ENCODE measurements around the gene MTFR1L.
A peak's percentile ranks its signal among the peaks of the same experiment; 100 is the strongest.

MTFR1L gene

GRCh38 chr1:25811384-25812082 is 8.2 kb upstream of the MTFR1L start:
- H3K36me3 ChIP-seq (ENCODE audit: insufficient read depth, low read length): peaks cover 53% of the 10 kb centered on the region
- H3K27ac ChIP-seq (ENCODE audit: low read depth, low read length): no peak overlapping the region
- H3K27me3 ChIP-seq (ENCODE audit: control insufficient read depth in 1 of 2, insufficient read depth in 2 of 2, low read length in 2 of 2): no peaks in the 10 kb centered on the region
- H3K9ac ChIP-seq (ENCODE audit: low read length): no peak overlapping the region
- H3K4me1 ChIP-seq (ENCODE audit: insufficient read depth, low read length): peaks cover 12% of the 10 kb centered on the region
- no peak overlapping the region for H3K4me3 ChIP-seq (ENCODE audit: low read depth in 1 of 2, low read length in 2 of 2)
- H3K9me3 ChIP-seq (ENCODE audit: low read length): no peaks in the 10 kb centered on the region

- H3K36me3 ChIP-seq (ENCODE audit: insufficient read depth, low read length): peaks cover 47% of the 10 kb centered on the region
- H3K9me3 ChIP-seq (ENCODE audit: low read length): no peaks in the 10 kb centered on the region
- H3K27ac ChIP-seq (ENCODE audit: low read depth, low read length): no peak overlapping the region
- H3K4me3 ChIP-seq (ENCODE audit: low read depth in 1 of 2, low read length in 2 of 2): no peak overlapping the region
- H3K4me1 ChIP-seq (ENCODE audit: insufficient read depth, low read length): peaks cover 12% of the 10 kb centered on the region
- no peaks in the 10 kb centered on the region for H3K27me3 ChIP-seq (ENCODE audit: control insufficient read depth in 1 of 2, insufficient read depth in 2 of 2, low read length in 2 of 2)
- no peak overlapping the region for H3K9ac ChIP-seq (ENCODE audit: low read length)
These were observed 6.6 kb upstream of the MTFR1L start for GRCh38 chr1:25813071-25813733.

- Histone ChIP-seq H3K4me3 (ENCODE audit: low read depth in 1 of 2, low read length in 2 of 2) (no peak overlapping the region), H3K27me3 (ENCODE audit: control insufficient read depth in 1 of 2, insufficient read depth in 2 of 2, low read length in 2 of 2) (no peaks in the 10 kb centered on the region), H3K4me1 (ENCODE audit: insufficient read depth, low read length) (peaks cover 17% of the 10 kb centered on the region), H3K9me3 (ENCODE audit: low read length) (no peaks in the 10 kb centered on the region), H3K36me3 (ENCODE audit: insufficient read depth, low read length) (peaks cover 47% of the 10 kb centered on the region), H3K27ac (ENCODE audit: low read depth, low read length) (no peak overlapping the region), H3K9ac (ENCODE audit: low read length) (no peak overlapping the region)
These were observed 5.9 kb upstream of the MTFR1L start for GRCh38 chr1:25813734-25814471.

GRCh38 chr1:25814549-25815087 is 5.1 kb upstream of the MTFR1L start:
- no peaks in the 10 kb centered on the region for H3K27me3 ChIP-seq (ENCODE audit: control insufficient read depth in 1 of 2, insufficient read depth in 2 of 2, low read length in 2 of 2)
- no peaks in the 10 kb centered on the region for H3K9me3 ChIP-seq (ENCODE audit: low read length)
- H3K4me3 ChIP-seq (ENCODE audit: low read depth in 1 of 2, low read length in 2 of 2): no peak overlapping the region
- peaks cover 22% of the 10 kb centered on the region for H3K4me1 ChIP-seq (ENCODE audit: insufficient read depth, low read length)
- peaks cover 47% of the 10 kb centered on the region for H3K36me3 ChIP-seq (ENCODE audit: insufficient read depth, low read length)
- no peak overlapping the region for H3K27ac ChIP-seq (ENCODE audit: low read depth, low read length)
- no peak overlapping the region for H3K9ac ChIP-seq (ENCODE audit: low read length)

GRCh38 chr1:25815208-25816111 is 4.3 kb upstream of the MTFR1L start:
- Histone ChIP-seq H3K27me3 (ENCODE audit: control insufficient read depth in 1 of 2, insufficient read depth in 2 of 2, low read length in 2 of 2) (no peaks in the 10 kb centered on the region), H3K9ac (ENCODE audit: low read length) (no peak overlapping the region), H3K9me3 (ENCODE audit: low read length) (no peaks in the 10 kb centered on the region), H3K4me1 (ENCODE audit: insufficient read depth, low read length) (peaks cover 17% of the 10 kb centered on the region), H3K4me3 (ENCODE audit: low read depth in 1 of 2, low read length in 2 of 2) (no peak overlapping the region), H3K27ac (ENCODE audit: low read depth, low read length) (no peak overlapping the region), H3K36me3 (ENCODE audit: insufficient read depth, low read length) (peaks cover 39% of the 10 kb centered on the region)

GRCh38 chr1:25816112-25816718 is 3.5 kb upstream of the MTFR1L start:
- Histone ChIP-seq H3K27ac (ENCODE audit: low read depth, low read length) (no peak overlapping the region), H3K36me3 (ENCODE audit: insufficient read depth, low read length) (peaks cover 39% of the 10 kb centered on the region), H3K27me3 (ENCODE audit: control insufficient read depth in 1 of 2, insufficient read depth in 2 of 2, low read length in 2 of 2) (no peaks in the 10 kb centered on the region), H3K9ac (ENCODE audit: low read length) (no peak overlapping the region), H3K9me3 (ENCODE audit: low read length) (no peaks in the 10 kb centered on the region), H3K4me1 (ENCODE audit: insufficient read depth, low read length) (peaks cover 15% of the 10 kb centered on the region), H3K4me3 (ENCODE audit: low read depth in 1 of 2, low read length in 2 of 2) (no peak overlapping the region)

GRCh38 chr1:25817840-25818501 is 1.8 kb upstream of the MTFR1L start:
- H3K27ac ChIP-seq (ENCODE audit: low read depth, low read length): no peak overlapping the region
- H3K27me3 ChIP-seq (ENCODE audit: control insufficient read depth in 1 of 2, insufficient read depth in 2 of 2, low read length in 2 of 2): no peaks in the 10 kb centered on the region
- no peaks in the 10 kb centered on the region for H3K9me3 ChIP-seq (ENCODE audit: low read length)
- H3K36me3 ChIP-seq (ENCODE audit: insufficient read depth, low read length): peaks cover 26% of the 10 kb centered on the region
- H3K9ac ChIP-seq (ENCODE audit: low read length): no peak overlapping the region
- peaks cover 25% of the 10 kb centered on the region for H3K4me1 ChIP-seq (ENCODE audit: insufficient read depth, low read length)
- no peak overlapping the region for H3K4me3 ChIP-seq (ENCODE audit: low read depth in 1 of 2, low read length in 2 of 2)

GRCh38 chr1:25818569-25818968 is 1.2 kb upstream of the MTFR1L start:
- peak overlapping the region; percentile 88 to 98 for H3K4me3 ChIP-seq (ENCODE audit: low read depth in 1 of 2, low read length in 2 of 2)

GRCh38 chr1:25820247-25821111 is 725 bp downstream of the MTFR1L start:
- H3K9me3 ChIP-seq (ENCODE audit: low read length): no peaks in the 10 kb centered on the region
- peak overlapping the region; percentile 88 to 98 for H3K4me3 ChIP-seq (ENCODE audit: low read depth in 1 of 2, low read length in 2 of 2)
- peak overlapping the region; percentile 84 for H3K9ac ChIP-seq (ENCODE audit: low read length)
- peaks cover 21% of the 10 kb centered on the region for H3K36me3 ChIP-seq (ENCODE audit: insufficient read depth, low read length)
- H3K27ac ChIP-seq (ENCODE audit: low read depth, low read length): peak overlapping the region; percentile 98
- peaks cover 30% of the 10 kb centered on the region for H3K4me1 ChIP-seq (ENCODE audit: insufficient read depth, low read length)
- no peaks in the 10 kb centered on the region for H3K27me3 ChIP-seq (ENCODE audit: control insufficient read depth in 1 of 2, insufficient read depth in 2 of 2, low read length in 2 of 2)

More at GRCh38 chr1:25818569-25818968, 1.2 kb upstream of the MTFR1L start:
- Histone ChIP-seq H3K4me1 (ENCODE audit: insufficient read depth, low read length) (peaks cover 29% of the 10 kb centered on the region), H3K36me3 (ENCODE audit: insufficient read depth, low read length) (peaks cover 24% of the 10 kb centered on the region), H3K9ac (ENCODE audit: low read length) (peak overlapping the region; percentile 84), H3K27me3 (ENCODE audit: control insufficient read depth in 1 of 2, insufficient read depth in 2 of 2, low read length in 2 of 2) (no peaks in the 10 kb centered on the region), H3K27ac (ENCODE audit: low read depth, low read length) (peak overlapping the region; percentile 98), H3K9me3 (ENCODE audit: low read length) (no peaks in the 10 kb centered on the region)
